22Rv1 (cell line): ENCODE results near the gene GALNTL6.

Experiments used
- CTCF ChIP-seq: fragments of 450-650 bp; IDR thresholded peaks from 2 replicates; pipeline ENCODE4 v1.5.1; 2017; ENCODE audit warnings: mild to moderate bottlenecking
- ZFX ChIP-seq: fragments of 450-650 bp; IDR thresholded peaks from 2 replicates; pipeline ENCODE4 v1.6.1; 2017; ENCODE audit warnings: antibody characterized with exemption, borderline replicate concordance

- TF ChIP-seq CTCF: no peak
- TF ChIP-seq ZFX: no peak
Measured at GRCh38 chr4:172997856-172998255, 1184.7 kb downstream of the GALNTL6 start.
